Fibroblast of upper back skin (primary cell): Measurements from ENCODE around the gene RUNX2.

Source experiments
- DNase-seq: peaks from one replicate; pipeline ENCODE4 v3.0.0-alpha.2; 2013

The RUNX2 gene

DNA sequence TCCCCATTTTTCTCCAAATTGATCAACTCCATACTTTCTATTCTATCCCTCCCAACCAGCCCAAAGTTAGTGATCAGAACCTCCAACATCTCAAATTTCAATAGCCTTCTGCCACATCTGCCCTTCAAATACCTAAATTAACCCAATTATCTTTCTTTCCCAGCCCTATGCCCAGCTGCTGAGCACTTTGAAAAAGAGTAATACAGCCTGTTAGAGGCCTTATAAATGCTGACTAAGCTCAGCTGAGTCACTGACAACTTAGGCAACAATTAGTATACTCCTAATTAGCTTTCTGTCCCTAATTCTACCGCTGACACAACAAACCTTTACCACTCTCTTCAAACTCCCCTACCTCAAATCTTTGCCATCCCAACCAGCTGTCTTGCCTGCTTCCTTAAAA lies 23.5 kb downstream of the RUNX2 start:
- no peak for DNase-seq

DNA sequence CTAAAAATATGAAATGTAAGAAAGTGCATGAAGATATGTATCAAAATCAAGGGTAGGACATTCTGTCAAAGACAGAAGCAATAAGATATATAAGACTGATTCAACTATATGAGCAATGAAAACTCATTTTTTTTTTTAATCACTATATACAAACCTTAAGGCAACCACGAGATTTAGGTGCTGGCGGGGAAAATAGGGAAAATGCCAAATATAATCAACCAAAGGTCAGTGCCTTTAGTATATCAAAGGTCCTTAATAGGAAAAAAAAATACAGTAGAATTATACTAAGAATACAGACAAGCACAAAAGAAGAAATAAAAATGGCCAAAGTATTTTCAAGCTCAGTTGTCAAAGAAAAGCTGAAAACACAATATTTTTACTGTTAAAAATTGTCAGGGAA lies 25.5 kb downstream of the RUNX2 start:
- no peak for DNase-seq

DNA sequence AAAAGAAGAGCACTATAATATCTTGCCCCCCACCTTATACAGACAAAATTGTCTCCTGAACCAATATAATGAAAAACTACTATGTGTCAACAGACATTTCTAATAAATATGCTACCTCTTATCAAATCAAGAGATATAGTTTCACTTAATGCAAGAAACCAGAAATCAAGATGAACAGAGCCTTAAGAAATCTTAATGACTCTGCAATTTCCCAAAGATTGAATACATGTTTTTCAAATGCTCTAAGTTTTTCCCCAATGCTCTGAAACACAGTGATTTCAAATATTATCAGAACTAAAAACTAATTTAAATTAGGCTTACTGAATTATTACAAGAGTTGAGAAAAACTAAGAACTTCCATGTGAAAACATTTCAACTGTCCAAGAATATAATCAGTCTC lies 36.3 kb downstream of the RUNX2 start:
- DNase-seq: no peak

- no peak for DNase-seq
These were observed 36.9 kb downstream of the RUNX2 start for GRCh38 chr6:45365036-45365435.

GRCh38 chr6:45366534-45366933 lies 38.4 kb downstream of the RUNX2 start:
- DNase-seq: no peak

GRCh38 chr6:45367999-45368398 lies 39.9 kb downstream of the RUNX2 start:
- no peak for DNase-seq

DNA sequence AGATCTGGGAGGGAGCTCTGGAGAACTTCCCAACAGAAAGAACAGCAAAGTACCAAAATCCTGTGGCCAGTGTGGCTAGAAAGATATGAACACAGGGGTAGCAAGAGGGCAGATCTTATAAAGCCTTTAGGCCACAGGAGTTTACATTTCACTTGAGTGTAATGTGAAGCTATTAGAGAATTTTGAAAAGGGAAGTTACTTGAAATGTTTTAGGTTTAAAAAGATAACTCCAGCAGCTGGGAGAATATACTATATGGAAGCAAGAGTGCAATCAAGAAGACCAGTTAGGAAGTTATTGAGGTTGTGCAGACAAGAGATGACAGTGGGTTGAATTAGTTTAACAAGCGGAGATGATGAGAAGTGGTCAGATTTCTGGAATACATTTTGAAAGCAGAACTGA lies 41.7 kb downstream of the RUNX2 start:
- DNase-seq: no peak

DNA sequence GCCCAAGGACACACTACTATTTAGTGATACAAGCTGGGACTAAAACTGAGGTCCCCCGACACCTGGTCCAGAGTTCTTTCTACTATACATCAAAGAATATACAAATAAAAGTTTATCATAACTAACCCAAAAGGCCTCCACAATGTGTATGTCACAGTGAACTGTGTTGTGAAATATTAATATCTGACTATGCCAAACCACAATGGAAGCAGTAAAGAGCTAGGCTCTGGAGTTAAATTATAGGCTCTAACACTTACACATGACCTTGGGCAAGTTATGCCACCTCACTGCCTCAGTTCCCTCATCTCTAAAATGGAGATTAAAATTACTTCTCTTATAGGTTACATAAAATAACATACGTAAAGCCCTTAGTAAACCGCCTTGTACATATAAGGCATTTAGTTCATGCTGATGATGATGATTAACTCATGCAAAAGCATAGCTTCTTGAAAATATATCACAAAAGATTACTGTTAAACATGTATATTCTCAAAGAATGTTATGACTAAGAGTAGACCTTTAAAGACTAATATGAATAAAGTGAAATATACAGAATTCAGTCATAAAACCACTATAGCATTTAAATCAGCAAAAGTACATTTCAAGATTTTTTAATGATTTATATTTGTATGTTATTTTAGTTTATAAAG lies 43.9 kb downstream of the RUNX2 start:
- peak; percentile 38 for DNase-seq

DNA sequence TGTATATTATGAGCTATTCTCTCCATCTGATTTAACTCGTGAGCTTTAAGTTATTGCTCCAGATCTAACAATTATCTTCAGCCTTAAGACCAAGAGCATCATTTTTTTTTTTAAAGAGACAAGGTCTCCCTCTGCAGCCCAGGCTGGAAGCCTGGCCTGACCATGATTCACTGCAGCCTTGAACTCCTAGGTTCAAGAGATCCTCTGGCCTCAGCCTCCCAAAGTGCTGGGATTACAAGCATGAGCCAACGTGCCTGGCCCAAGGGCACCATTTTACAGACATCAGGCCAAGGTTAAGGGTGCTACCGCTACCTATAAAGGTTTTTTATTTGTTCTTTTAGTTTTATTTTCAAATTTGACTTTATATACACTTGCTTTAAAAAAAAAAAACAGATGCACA lies 47.3 kb downstream of the RUNX2 start:
- DNase-seq: peak; percentile 17

GRCh38 chr6:45376310-45377042 lies 48.3 kb downstream of the RUNX2 start:
- DNase-seq: peak; percentile 36

DNA sequence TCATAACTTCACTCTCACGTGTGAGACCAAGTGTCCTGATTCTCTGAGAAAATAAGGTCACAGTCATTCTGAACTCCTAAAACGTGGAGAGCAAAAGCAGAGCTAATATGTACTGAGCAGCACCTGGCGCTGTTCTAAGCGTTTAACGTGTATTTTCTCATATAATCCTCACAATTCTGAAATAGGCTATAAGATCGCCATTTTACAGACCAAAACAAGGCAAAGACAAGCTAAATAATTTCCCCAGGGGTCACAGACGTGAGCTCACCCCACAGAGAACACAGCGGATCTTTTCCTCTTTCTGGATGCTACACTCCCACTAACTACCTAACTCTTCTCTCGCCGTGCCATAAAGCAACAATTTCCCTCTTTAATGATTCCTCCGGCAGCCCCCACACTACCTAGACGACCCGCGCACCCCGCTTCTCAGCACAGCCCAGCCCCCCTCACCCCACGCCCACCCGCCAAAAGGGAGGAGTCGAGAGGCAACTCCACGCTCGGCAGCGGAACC lies 49.0 kb downstream of the RUNX2 start:
- DNase-seq: no peak

GRCh38 chr6:45377554-45378333 lies 49.6 kb downstream of the RUNX2 start, which contains the start of gene SUPT3H:
Gene SUPT3H, minus strand, starts transcription at chr6:45377934.
- DNase-seq: peak; percentile 94

- DNase-seq: no peak
These were observed 50.3 kb downstream of the RUNX2 start for GRCh38 chr6:45378334-45378926.

DNA sequence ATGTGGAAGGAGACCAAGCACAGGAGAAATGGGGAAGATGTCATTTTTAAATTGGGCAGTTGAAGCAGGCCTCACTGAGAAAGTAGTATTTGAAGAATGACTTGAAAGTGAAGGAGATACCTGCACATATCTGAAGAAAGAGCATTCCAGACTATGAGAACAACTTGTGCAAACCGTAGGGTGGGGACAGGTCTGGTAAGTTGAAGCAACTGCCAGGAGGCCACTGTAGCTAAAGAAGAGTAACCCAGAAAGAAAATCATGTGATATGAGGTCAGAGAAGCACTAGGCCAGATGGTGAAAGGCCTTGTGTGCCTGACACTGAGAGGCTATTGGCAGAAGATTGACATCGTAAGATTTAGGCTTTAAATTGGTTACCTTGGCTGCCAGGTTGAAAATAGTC lies 54.3 kb downstream of the RUNX2 start:
- no peak for DNase-seq

GRCh38 chr6:45386501-45386900 lies 58.4 kb downstream of the RUNX2 start:
- DNase-seq: no peak

DNA sequence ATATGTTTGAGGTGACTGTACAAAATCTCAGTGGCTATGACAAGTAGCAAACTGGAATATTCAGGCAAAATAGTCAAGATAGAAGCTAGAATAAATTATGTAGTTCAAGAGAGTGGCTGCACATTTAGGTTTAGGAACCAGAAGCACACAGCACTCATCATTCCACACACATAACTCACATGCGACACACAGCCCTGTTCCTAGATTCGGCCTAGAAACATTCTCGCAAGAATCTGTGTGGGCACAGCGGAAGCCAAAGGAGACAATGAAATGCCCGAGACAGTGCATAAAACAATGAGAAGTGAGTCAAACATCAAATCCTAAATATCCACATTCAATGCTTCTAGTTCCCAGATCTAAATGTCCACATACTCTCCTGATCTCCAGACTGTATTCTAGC lies 59.1 kb downstream of the RUNX2 start:
- DNase-seq: peak; percentile 77

GRCh38 chr6:45388328-45388727 lies 60.2 kb downstream of the RUNX2 start:
- peak; percentile 58 for DNase-seq

DNA sequence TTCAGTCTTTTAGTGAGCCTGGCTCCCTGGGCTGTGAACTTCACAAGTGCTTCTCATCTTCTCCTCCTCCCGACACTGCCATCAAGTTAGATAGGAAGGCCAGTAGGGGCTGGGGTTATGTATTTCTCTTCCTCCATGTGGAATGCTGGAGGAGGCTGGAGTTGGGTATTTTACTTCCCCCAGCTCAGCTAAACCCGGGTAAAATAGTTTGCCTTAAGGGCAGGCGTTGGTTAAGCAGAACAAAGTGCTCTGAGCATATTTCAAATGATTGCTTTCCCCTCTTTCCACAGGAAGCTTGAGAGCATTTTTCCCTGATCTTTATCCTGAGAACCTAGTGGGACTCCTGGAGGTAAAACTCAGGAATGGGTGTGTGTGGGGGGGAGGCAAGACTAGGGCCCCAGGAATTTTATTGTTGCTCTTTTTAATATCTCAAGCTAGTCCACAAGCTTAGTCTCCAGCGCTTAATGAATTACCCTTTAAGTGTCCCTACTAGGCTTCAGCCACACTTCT lies 66.5 kb downstream of the RUNX2 start:
- DNase-seq: no peak

DNA sequence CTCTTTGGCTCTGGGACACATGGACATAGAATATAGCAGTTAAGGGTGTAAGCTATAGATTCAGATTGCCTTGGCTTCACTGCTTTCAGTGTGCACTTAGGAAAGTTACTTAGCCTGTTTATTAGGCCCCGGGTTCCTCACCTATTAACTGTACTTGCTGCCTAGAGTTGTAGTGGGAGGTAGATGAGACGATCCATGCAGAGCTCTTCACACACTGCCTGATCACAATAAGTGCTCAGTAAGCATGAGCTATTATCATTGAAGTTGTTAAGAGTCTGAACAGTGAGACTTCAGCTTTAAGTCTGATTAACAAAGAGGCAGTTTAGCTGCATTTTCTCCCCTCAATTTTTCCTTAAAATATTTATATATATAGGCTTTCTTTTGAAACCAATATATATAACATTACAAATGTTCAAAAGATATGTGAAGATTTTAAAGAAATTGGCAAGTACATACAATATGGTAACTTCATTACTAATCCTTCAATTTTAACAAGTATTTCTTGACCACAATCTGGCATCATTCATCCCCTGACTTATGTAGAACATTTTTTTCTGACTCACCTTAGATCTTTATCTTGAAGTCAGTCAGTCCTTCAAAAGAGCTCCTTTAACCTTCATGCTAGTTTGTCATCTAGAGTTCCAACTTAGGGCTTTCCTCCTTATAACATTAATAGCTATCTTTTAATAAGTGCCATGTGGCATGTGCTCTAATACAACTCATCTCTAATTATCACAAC lies 70.1 kb downstream of the RUNX2 start:
- DNase-seq: peak; percentile 60

- DNase-seq: no peak
These were observed 71.9 kb downstream of the RUNX2 start for GRCh38 chr6:45400021-45400420.

DNA sequence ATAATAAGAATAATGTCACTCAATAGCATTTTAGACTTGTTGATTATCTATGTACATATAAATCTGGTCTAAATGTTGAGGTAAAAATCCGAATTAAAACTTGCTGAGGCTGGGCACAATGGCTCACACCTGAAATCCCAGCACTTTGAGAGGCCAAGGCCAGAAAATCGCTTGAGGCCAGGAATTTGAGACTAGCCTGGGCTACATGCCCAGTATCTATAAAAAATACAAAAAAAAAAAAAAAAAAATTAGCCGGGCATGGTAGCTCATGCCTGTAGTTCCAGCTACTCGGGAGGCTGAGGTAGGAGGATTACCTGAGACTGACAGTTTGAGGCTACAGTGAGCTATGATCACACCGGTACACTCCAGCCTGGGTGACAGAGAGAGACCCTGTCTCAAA lies 83.8 kb downstream of the RUNX2 start:
- DNase-seq: no peak

GRCh38 chr6:45415315-45415714 lies 87.2 kb downstream of the RUNX2 start:
- no peak for DNase-seq
